Prostate gland (tissue), 2 donors: ENCODE data around the gene MRTO4.

Experiments used
- POLR2A ChIP-seq: fragments of 450-650 bp; IDR thresholded peaks from one replicate; pipeline ENCODE4 v1.6.1; 2016; ENCODE audit warnings: antibody characterized with exemption, mild to moderate bottlenecking
- POLR2AphosphoS5 ChIP-seq: sonication (generic); formaldehyde crosslinking; IDR thresholded peaks from one replicate; pipeline ENCODE4 v1.6.1; 2017; ENCODE audit warnings: antibody characterized with exemption
- TF ChIP-seq, protein P1 (sequence below), 4 experiments: fragments of 200-600 bp in 2 of 4; fragments of 450-650 bp in 2 of 4; sonication (generic) in 2 of 4; IDR thresholded peaks; 1 replicate in 3 of 4; 2 replicates in 1 of 4; pipeline ENCODE4 v1.5.1; 2016 to 2019; ENCODE audit warnings: antibody characterized with exemption in 4 of 4, mild to moderate bottlenecking in 2 of 4, moderate library complexity in 2 of 4

DNA sequence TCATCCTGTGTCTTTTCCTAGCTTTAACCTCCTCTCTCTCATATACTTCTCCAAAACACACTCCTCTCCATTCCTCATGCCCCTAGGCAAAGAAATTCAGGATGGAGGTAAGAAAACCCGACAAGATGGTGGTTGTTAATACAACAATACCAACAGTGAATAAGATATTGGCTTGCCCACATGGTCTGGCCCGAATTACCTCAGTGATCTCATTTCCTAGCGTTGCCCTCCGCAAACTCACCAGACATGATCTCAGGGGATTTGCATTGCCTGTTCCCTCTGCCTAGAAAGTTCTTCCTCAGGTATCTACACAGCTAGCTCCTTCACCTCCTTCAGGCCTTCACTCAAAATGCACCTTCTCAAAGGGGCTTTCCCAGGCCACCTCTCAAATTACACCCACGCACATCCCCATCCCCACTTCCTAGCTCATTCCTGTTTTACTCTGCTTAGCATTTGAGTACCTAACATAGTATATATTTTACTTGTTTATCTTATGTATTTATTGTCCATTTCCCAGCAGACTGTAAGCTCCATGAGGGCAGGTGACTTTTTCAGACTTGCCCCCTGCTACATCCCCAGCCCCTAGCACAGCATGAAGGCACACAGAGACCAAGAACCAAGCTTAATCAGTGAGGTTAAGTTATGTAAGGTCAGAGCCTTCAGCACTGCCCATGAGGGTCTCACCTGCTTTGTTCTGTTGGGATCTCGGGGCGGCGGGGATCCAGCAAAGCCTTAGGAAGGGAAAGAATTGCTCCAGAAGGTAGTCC, 31.3 kb upstream of the MRTO4 start:
- TF ChIP-seq, protein P1, sequence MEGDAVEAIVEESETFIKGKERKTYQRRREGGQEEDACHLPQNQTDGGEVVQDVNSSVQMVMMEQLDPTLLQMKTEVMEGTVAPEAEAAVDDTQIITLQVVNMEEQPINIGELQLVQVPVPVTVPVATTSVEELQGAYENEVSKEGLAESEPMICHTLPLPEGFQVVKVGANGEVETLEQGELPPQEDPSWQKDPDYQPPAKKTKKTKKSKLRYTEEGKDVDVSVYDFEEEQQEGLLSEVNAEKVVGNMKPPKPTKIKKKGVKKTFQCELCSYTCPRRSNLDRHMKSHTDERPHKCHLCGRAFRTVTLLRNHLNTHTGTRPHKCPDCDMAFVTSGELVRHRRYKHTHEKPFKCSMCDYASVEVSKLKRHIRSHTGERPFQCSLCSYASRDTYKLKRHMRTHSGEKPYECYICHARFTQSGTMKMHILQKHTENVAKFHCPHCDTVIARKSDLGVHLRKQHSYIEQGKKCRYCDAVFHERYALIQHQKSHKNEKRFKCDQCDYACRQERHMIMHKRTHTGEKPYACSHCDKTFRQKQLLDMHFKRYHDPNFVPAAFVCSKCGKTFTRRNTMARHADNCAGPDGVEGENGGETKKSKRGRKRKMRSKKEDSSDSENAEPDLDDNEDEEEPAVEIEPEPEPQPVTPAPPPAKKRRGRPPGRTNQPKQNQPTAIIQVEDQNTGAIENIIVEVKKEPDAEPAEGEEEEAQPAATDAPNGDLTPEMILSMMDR (IDR thresholded peaks at IDR 0.05) = no peak
- TF ChIP-seq POLR2A (no peak), POLR2AphosphoS5 (no peak)
